Measurements from ENCODE around the gene COMTD1.

GRCh38 chr10:75265856-75266255, 30.1 kb upstream of the COMTD1 start:
- TF ChIP-seq EZH2 (IDR thresholded peaks at IDR 0.05; ENCODE audit: insufficient read depth, poor library complexity, severe bottlenecking) (no peak), EZH2phosphoT487 (IDR thresholded peaks at IDR 0.05; ENCODE audit: insufficient read depth, low read depth) (no peak)
